Dedifferentiated amniotic fluid mesenchymal stem cell (primary cell): ENCODE measurements around the gene ZNF469.

Experiments
- DNase-seq: peaks from one replicate; pipeline ENCODE4 v3.0.0-alpha.2; 2016; ENCODE audit errors: extremely low spot score

ZNF469 gene

DNA sequence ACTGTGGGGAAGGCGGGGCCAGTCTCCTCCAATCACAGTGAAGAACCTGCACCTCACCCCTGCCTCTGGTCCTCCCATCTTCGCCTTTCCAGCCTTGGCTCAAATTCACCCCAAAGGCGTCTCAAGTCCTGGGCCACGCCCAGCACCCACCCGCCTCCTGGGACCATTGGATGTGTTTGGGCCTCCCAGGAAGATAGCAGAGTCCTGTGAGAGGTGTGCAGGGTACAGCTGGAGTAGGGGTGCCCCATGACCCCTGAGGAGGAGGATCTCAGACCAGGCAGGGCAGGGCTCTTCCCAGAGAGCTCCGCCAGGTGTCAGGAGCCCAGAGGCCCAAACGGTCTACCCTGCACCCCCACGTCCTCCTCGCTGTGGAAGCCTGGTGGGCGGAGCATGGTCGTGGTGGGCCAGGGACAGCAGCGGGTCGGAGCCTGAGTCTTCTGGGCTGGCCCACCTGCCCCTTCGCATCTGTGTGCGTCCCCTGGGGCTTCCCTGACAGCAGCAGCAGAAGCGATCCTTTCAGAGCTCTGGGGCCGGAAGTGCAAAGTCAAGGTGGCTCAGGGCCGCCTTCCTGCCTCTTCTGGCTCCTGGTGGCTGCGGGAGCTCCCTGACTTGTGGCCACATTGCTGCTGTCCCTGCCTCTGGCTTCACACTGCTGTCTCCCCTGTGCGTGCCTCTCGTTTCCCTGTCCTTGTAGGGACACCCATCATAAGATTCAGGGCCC is 34.9 kb upstream of the ZNF469 start:
- DNase-seq = no peak

DNA sequence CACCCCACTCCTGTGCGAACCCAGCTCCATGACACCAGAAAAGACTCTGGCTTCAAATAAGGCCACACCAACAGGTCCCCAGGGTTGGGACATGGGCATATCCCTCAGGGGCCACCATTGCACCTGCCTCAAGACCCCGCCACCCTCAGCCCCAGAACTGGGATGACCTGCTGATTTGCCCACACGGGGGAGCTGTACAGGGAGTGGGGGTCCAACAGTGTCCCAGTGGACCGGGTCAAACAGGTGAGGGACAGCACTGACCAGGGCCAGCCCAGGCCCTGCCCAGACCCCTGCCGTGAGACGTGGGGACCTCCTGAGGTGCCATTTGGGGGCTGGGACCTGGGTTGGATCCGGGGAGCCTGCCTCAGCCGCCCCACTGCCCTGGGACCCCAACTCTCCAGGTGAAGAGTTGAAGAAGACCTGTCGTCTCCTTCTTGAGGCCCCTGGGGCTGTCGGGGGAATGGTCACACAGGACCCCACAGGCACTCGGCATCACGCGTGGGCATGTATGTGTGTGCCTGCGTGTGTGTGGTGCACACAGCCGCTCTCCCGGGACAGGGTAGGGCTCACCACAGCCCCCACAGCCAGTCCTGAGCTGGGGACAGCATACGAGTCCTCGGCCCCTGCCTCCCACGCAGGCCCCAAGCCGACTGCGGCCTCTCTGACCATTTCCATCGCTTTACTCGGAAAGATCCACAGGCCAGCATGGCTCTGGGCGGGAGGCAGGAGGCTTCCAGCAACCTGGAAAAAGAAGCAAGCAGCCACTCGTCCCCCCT is 34.2 kb upstream of the ZNF469 start:
- DNase-seq = no peak

DNA sequence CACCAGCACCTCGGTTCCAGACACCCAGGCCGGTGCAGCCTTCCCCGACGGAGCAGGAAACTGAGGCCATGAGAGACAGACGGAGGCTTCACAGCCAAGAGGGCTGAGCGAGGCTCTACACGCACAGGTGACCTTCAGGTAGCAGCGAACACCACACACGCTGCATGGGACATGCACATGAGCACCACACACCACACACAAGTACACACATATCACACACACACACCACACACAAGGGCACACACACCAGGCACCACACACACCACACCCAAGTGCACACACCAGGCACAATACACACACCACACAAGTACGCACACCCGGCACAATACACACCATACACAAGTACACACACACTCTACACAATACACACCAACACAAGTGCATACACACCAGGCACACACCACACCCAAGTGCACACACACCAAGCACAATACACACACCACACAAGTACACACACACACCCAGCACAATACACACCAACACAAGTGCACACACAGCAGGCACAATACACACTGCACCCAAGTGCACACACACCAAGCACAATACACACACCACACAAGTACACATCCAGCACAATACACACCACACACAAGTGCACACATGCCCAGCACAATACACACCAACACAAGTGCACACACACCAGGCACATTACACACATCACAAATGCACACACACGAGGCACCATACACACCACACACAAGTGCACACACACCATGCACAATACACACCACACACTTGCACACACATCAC is 33.4 kb upstream of the ZNF469 start:
- no peak for DNase-seq

DNA sequence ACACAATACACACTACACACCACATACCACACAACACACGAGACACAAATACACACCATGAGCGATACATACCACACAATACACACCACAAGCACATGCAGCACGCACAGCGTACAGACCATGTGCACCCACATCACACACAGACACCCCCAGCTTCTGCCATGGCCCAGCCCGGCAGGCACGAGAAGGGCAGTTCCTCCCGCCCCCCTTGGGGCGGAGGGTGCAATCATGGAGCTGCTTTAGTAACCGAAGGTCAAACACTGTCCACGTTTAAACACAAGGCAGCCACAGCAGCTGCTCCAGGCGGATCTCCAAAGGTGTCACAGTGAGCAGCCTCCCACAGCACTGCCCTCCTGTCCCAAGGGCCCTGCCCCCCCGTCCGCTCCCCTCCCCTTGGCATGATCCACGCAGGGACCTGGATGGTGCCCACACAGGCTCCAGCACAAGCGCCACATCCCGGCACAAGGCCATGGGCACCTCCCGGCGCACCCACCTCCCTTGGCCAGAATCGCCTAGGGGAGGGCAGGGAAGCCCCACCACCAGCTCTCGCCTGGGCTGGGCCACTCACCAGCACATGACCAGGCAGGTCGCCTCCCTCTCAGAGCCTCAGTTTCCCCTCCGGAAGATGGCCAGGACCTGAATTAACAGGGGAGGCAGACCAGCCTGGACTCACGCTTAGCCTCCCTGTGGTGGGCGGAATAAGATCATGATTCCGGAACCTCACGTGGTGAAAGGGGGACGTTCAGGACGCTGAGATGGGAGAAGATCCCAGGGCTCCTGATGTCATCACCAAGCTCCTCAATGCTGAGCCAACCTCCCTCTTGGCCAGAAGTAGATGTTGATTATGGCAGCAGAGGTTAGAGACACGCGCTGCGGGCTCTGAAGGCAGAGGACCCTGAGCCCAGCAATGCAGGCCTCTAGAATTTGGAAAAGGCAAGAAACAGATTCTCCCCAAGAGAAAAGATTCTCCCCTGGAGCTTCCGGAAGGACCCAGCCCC is 32.6 kb upstream of the ZNF469 start:
- DNase-seq = no peak

DNA sequence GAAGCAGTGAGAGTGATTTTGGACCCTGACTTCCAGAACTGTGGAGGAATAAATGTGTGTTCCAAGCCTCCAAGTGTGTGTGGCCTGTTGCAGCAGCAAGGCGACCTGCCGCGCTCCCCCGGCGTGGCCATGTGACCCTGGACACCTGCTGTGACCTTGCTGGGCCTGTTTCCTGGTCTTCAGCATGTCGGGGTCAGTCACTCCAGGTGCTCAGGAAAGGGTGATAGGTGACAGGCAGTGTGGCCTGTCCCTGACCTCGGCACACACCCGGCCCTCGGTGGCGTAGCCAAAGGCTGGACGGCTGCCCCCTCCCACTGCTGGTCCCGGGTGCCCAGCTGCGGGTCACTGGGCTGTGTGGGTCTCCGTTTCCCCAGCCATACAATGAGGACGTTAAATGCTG is 31.8 kb upstream of the ZNF469 start:
- DNase-seq = no peak

DNA sequence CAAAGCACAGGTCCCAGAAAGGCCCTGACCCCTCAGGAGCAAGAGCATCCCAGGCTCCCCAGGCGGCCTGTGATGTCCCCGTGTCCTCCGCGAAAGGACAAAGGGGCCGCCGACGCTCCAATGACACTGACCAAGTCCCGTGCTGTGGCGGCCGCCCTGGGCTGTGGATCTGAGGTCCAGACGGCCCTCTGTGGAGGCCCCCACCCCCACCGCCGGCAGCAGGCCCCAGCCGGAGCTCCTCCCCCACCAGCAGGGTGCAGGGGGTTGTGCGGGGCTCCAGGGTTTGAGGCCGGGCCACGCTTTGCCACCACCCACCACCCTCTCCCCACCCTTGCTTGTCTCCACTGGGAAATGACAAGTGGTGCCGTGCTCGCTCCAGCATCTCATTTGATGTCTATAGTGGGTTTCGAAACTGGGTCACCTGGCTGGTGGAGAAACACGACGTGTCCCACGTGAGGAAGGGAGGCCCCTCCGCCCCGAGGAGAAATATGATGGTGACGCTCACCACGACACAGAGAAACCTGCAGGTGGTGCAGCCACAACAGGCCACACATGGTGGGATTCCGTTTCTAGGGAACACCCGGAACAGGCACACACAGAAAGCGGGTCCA is 31.2 kb upstream of the ZNF469 start:
- DNase-seq = no peak

DNA sequence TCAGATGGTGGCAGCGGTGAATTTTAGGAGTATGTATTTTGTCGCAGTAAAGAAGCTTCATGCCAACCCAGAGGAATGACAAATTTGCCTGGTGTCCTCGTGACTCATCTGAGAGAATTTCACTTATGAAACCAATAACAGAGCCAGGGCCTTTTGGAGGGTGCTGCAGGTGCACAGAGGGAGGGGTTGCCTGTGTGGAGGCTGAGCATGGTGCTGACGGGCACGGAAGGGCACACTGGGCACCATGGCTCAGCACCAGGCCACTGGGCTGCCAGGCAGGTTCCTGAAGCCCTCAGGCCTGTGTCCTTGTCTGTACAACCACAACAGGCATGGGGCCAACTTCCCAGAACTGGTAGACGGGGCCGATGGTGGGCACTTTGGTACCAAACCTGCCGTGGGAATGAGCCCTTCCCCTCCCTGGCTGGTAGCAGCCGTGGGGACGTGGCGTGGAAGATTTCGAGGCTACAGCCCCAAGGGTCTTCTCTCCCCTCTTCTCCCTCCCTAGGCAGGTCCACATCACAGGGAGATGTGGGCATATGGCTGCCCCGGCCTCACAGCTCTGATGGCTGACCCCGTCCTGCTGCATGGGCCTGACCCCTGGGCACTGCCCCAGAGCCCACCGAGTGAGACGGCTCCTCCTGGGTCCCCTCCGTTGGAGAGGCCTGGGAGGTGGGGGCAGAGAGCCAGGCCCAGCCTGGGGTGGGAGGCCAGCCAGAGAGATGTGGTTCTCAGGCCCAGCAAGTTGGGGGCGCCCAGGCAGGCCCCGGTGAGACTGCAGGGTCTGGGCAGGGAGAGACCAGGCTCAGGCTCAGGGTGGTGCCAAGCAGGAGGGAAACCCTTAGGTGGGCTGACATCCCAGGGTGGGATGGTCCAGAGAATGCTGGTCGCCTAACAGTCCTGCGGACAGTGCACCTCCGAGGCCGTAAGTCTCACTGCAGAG is 30.2 kb upstream of the ZNF469 start:
- DNase-seq = no peak

DNA sequence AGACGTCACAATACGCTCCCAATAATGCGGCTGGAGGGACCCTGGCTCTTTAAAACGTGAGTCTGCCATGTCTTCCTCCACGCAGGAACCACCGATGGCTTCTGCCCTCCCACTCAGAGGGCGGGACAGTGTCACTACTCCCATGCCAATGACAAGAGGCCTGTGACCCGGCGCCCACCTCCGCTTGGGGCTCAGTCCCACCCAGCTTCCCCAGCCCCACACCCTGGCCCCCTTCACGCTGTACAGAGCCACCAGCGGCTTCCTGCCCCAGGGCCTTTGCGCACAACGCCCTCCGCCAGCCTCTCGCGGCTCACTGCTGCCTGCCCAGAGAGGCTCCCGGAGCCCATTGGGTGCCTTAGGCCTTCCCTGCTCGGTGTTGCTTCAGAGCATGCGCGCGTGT is 29.5 kb upstream of the ZNF469 start:
- DNase-seq = no peak

DNA sequence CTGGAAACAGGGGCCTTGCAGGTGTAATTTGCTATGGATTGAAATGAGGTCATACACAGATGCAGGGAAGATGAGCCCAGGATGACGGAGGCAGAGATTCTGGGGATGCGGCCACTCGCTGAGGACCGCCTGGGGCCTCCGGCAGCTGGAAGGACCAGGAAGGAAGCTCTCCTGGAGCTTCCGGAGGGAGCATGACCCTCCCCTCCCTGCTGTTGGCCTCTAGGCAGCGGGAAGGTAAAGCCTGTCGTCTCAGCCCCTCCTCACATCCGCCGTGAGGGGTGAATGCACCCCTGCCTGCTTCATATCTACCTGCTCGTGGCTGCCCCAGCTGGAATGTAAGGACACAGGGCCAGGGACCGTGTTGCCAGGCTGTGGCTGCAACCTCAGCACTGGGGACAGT is 29.1 kb upstream of the ZNF469 start:
- no peak for DNase-seq

DNA sequence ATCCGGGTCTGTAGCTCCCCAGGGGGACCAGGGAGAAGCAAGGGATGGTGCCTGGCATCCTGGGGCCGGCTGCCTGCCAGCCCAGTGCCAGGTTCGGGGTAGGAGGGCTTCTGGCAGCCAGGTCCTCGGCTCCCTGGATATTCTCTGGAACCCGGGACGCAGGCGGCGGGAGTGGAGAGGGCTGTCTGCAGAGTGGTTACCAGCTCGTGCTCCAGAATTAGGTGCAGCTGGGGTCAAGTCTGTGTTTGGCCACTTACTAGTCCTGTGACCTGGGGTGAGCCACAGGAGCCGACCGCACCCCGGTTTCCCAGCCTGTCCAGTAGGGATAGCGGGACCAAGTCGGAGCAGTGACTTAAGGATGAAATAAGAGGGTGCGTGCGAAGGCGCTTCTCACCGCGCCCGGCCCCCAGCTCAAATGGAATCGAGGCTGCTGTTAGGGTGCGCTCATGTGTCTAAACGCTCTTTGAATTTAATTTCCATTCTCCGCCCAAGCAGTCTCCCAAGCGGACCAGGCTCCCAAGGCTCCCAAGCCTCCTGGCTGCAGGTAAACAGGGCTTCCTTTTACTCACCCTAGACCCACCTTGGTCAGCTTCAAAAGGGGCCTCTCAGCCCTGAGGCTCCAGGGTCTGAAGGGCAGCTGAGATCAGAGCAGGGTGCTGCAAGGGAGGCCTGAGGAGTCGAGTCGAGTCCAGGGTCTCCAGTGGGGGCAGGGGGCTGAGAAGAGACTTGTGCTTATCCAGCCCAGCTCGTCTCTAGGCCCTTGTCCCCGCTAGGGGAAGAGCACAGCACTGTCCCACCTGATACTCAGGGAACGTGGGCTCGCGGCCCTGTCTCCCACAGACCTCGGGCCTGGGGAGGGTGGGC is 28.3 kb upstream of the ZNF469 start:
- DNase-seq = no peak

DNA sequence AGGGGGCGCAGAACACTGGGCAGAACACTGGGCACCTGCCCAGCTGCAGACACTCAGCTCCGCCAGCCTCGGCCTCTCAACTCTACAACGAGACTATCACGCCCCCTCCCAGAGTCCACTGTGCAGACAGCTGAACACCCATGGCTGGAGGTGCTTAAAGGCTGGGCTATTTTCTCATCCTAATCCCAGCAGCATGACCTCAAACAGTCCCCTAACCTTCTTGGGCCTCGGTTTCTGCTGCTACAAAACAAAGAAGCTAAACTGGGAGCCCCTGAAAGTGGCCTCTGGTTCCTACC is 27.7 kb upstream of the ZNF469 start:
- DNase-seq = no peak

DNA sequence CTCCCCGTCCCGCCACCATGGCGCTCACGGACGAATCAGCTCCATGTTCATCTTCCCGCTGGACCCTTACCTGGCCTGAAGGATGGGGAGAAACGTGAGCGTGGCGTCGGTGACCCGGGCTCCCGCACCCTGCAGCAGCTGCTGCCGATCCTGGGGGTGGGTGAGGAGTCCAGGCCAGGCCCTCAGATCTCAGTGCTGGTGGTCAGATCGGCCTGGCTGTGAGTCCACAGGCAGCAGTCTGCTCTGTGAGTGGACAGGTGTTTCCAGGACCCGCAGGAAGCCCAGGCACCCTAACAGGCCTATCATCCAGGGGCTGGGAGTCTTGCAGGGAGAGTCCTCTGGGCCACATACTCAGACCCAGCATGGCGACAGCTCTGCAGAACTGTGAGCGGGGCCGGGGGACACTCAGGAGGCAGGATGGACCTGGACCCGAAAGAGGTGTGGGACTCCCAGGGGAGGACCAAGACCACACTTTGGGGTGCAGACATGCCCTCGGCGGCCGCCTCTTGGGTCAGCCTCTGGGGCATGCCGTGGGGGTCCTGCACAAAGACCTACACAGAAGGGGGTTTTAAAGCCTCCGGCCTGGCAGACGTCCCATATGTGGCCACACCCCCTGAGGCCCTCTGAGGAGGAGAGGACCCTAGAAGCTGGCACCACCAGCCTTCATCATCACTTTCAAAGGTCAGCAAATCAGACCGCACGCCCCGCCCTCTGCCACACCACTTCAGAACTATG is 27.2 kb upstream of the ZNF469 start:
- DNase-seq = no peak

DNA sequence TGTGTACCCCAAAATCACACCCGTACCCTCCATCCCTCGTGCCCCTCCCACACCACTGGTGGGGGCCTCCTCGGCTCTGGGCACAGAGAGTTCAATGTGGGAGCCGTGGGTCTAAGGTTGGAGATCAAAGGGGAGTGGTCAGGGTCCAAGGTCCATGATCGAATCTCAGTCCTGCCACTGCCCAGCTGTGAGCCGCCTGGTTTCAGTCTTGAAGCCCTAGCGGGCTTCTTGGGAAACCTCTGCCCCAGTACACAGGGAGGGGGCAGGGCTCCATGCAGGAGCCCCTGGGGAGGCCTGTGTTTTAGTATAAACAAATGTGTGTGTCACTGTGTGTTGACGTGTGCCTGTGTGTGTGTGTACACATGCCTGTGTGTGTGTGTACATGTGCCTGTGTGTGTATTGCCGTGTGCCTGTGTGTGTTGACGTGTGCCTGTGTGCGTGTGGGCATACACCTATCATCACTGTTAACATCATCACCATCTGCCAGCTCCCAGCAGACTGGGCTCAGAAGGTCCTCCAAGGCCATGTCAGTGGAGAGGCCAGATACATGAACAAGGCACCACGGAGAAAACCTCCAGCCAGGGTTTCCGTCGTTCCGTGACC is 26.5 kb upstream of the ZNF469 start:
- DNase-seq = no peak

DNA sequence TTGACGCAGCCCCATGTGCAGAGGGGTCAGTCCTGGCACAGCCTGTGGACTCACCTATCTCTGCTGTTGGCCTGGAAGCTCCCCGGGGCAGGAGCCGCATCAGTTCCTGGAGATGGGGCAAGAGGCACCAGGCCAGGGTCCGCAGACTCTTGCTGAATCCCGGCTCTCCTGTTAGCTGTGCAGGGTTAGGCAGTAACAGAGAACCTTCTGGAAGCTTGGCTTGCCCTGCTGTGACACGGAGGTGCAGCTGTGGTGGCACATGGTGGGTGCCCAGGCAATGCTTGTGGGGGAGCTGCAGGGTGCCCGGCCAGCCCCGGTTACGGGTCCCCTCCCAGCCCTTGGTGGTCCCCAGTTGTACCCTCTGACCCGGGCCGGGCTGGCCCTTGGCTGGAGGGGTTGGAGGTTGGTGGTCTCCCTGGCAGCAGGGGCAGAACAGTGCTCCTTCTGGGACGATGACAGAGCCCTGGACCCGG is 26.0 kb upstream of the ZNF469 start:
- DNase-seq = no peak

DNA sequence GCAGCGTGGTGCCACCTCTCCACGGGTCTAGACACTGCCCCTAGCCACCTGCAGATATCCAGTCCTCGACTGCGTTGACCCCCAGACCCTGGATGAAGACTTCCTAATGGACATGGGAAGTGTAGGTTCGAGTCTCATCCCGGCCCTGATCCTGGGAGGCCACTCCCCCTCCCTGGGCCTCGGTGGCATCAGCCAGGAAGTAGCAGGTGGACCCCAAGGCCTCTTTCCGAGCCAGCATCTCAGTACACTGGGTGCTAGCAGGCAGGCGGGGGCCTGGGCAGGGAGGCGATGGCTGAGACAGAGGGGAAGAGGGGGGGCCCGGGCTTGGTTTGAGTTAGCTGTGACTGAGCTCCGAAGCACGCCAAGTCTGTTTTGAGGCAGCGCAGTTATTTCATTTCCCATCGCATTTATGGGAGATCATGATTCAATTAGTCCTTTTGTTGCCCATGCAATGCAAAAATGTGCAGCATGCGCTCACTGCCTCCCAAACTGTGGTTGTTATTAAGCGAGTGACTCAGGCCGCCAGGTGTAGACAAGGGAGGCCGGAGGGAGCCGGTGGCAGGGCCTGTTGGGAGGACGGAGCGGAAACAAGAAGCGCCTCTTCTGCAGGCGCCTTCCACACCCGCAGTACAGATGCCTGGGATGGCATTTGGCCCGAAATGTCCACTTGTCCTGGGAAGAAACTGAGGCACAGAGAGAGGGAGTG is 25.3 kb upstream of the ZNF469 start:
- no peak for DNase-seq

DNA sequence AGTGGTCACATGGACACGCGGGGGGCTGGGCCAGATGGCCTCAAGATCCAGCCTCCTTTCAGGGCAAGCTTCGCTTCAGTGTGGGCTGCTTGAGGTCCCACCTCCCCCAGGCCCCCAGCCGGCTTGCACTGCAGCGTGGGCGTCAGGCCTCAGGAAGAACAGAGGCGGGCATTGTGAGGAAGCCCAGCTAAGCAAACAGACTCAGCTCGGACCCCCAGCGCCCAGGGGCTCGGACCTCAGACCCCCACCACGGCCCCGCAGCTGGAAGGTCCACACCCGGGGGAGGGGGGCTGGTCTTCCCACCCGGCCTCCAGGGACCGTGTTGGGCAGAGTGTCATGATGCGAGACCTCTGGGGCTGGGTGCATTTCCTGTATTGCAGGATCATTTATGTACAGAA is 24.7 kb upstream of the ZNF469 start:
- DNase-seq = no peak

DNA sequence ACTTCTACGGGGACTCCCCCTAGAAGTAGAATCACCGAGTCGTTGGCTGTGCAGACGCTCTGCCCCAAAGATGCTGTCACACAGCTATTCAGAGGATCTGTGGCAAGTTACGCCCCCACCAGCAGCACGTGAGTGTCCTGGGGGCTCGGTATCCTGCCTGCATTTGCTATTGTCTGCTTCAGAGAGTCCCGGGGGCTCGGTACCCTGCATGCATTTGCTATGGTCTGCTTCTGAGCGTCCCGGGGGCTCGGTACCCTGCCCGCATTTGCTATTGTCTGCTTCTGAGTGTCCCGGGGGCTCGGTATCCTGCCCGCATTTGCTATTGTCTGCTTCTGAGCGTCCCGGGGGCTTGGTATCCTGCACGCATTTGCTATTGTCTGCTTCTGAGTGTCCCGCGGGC is 23.8 kb upstream of the ZNF469 start:
- DNase-seq = no peak
